Measurements from ENCODE around the gene DMD.

- no peak for TF ChIP-seq POLR2AphosphoS5 (IDR thresholded peaks at IDR 0.05; ENCODE audit: borderline replicate concordance, low read depth, low read length)
- TF ChIP-seq EZH2 (IDR thresholded peaks at IDR 0.05): no peak
- no peak for TF ChIP-seq FOXP2 (optimal IDR thresholded peaks at IDR 0.05; ENCODE audit: control extremely low read depth, extremely low read length, insufficient read depth)
These were observed 1229.7 kb downstream of the DMD start for GRCh38 chrX:31981546-31982062.
